Natural killer cell (primary cell): ENCODE measurements around the gene COPE. TPM values are rescaled to one million over a fixed set of nuclear protein-coding genes. Genes with fewer than 3 reads are reported as not detected.

Experiments used
- ATAC-seq, 3 donors: fragments of 150-1000 bp in 2 of 3; fragments of 200-7000 bp in 1 of 3; cut with Tn5 transposase; 1 replicate in 1 of 3; 2 replicates in 2 of 3; pipeline ENCODE4 v1.10.0; 2021; ENCODE audit warnings: mild to moderate bottlenecking in 2 of 3, moderate library complexity in 2 of 3
- DNase-seq, 2 donors: peaks; one replicate each; pipeline versions ENCODE4 v3.0.0 to v3.0.0-alpha.2; 2013 to 2021; ENCODE audit warnings: mixed read lengths in 1 of 2
- H3K27ac ChIP-seq: one replicate; pipeline ENCODE4 v1.5.1; 2013; ENCODE audit warnings: mild to moderate bottlenecking, low read length
- H3K27me3 ChIP-seq: one replicate; pipeline ENCODE4 v1.6.1; 2013; ENCODE audit warnings: low read length; ENCODE audit not compliant: control insufficient read depth, insufficient read depth
- H3K36me3 ChIP-seq: one replicate; pipeline ENCODE4 v1.6.1; 2013; ENCODE audit warnings: low read length; ENCODE audit not compliant: control insufficient read depth, insufficient read depth
- H3K4me1 ChIP-seq: one replicate; pipeline ENCODE4 v1.6.1; 2013; ENCODE audit warnings: low read length; ENCODE audit not compliant: control insufficient read depth, insufficient read depth
- H3K4me3 ChIP-seq: one replicate; pipeline ENCODE4 v1.5.1; 2013; ENCODE audit warnings: low read length
- H3K9me3 ChIP-seq: one replicate; pipeline ENCODE4 v1.6.1; 2013; ENCODE audit warnings: low read length; ENCODE audit not compliant: control insufficient read depth, insufficient read depth
- H3K27ac Mint-ChIP-seq, 2 donors: one replicate each; pipeline ENCODE4 v1.8.0; 2022; ENCODE audit warnings: mild to moderate bottlenecking in 2 of 2, mixed read lengths in 2 of 2, moderate library complexity in 1 of 2
- H3K27me3 Mint-ChIP-seq, 2 donors: one replicate each; pipeline ENCODE4 v1.8.0; 2022; ENCODE audit warnings: low read depth in 2 of 2, mixed read lengths in 2 of 2
- H3K36me3 Mint-ChIP-seq: one replicate; pipeline ENCODE4 v1.8.0; 2022; ENCODE audit warnings: mixed read lengths
- H3K4me1 Mint-ChIP-seq, 2 donors: one replicate each; pipeline ENCODE4 v1.8.0; 2022; ENCODE audit warnings: mixed read lengths in 2 of 2
- H3K4me3 Mint-ChIP-seq: one replicate; pipeline ENCODE4 v1.8.0; 2022; ENCODE audit warnings: mild to moderate bottlenecking, moderate library complexity, mixed read lengths
- H3K9me3 Mint-ChIP-seq, 2 donors: one replicate each; pipeline ENCODE4 v1.8.0; 2022; ENCODE audit warnings: mixed read lengths in 2 of 2
- CTCF ChIP-seq: fragments of 200-600 bp; IDR thresholded peaks from one replicate; pipeline ENCODE4 v1.8.0; 2022; ENCODE audit warnings: antibody characterized with exemption
- WGBS: methylation state at CpG from one replicate; pipeline ENCODE4 v1.1.7; 2013; ENCODE audit warnings: missing lambda C conversion rate; ENCODE audit not compliant: insufficient coverage; 5-methylcytosine and 5-hydroxymethylcytosine counted together
- intact Hi-C: fragments of 100-400 bp; cut with micrococcal nuclease; formaldehyde crosslinking; loops from one replicate; pipeline ENCODE4 v1.14.2; 2022
- total RNA-seq, 4 donors: library from RNA; stranded (reverse); fragments of 120-200 nt in 1 of 4; gene quantifications; one replicate each; pipeline versions ENCODE4 v1.2.3 to v1.2.4, GENCODE V29; 2013 to 2022

COPE gene
- total RNA-seq, 3 donors from 2014 or later (not counting 1 experiment from before 2014, with no cell fraction given): 204 to 228 (median 218) TPM

GRCh38 chr19:18852648-18853047, 66.5 kb downstream of the COPE start:
- Histone ChIP-seq H3K4me3 (no peak overlapping the region), H3K9me3 (no peaks in the 10 kb centered on the region), H3K27me3 (no peaks in the 10 kb centered on the region), H3K27ac (no peak overlapping the region), H3K36me3 (peaks cover 88% of the 10 kb centered on the region), H3K4me1 (peaks cover 23% of the 10 kb centered on the region)
- Mint-ChIP-seq H3K4me1 (peaks cover 19 to 22% of the 10 kb centered on the region in 2 donors), H3K27ac (peak overlapping the region in 1 of 2 donors; percentile 18), H3K4me3 (no peak overlapping the region), H3K36me3 (no peaks in the 10 kb centered on the region), H3K27me3 (no peaks in the 10 kb centered on the region), H3K9me3 (no peaks in the 10 kb centered on the region)
- DNase-seq: no peak
- 97% methylated on average over 12 of the region's 12 CpGs for WGBS
- TF ChIP-seq CTCF: no peak
- ATAC-seq: no peak
- intact Hi-C loops: no loop called here

GRCh38 chr19:18851673-18852325, 67.4 kb downstream of the COPE start:
- Mint-ChIP-seq H3K4me3 (no peak overlapping the region), H3K27me3 (no peaks in the 10 kb centered on the region), H3K27ac (no peak overlapping the region), H3K36me3 (no peaks in the 10 kb centered on the region), H3K4me1 (peaks cover 27 to 30% of the 10 kb centered on the region in 2 donors), H3K9me3 (no peaks in the 10 kb centered on the region)
- Histone ChIP-seq H3K9me3 (no peaks in the 10 kb centered on the region), H3K27me3 (no peaks in the 10 kb centered on the region), H3K4me1 (peaks cover 29% of the 10 kb centered on the region), H3K27ac (no peak overlapping the region), H3K4me3 (no peak overlapping the region), H3K36me3 (peaks cover 82% of the 10 kb centered on the region)
- no peak for ATAC-seq
- WGBS: 95% methylated on average over 31 of the region's 31 CpGs
- intact Hi-C loops: no loop called here
- no peak for DNase-seq
- TF ChIP-seq CTCF: no peak

DNA sequence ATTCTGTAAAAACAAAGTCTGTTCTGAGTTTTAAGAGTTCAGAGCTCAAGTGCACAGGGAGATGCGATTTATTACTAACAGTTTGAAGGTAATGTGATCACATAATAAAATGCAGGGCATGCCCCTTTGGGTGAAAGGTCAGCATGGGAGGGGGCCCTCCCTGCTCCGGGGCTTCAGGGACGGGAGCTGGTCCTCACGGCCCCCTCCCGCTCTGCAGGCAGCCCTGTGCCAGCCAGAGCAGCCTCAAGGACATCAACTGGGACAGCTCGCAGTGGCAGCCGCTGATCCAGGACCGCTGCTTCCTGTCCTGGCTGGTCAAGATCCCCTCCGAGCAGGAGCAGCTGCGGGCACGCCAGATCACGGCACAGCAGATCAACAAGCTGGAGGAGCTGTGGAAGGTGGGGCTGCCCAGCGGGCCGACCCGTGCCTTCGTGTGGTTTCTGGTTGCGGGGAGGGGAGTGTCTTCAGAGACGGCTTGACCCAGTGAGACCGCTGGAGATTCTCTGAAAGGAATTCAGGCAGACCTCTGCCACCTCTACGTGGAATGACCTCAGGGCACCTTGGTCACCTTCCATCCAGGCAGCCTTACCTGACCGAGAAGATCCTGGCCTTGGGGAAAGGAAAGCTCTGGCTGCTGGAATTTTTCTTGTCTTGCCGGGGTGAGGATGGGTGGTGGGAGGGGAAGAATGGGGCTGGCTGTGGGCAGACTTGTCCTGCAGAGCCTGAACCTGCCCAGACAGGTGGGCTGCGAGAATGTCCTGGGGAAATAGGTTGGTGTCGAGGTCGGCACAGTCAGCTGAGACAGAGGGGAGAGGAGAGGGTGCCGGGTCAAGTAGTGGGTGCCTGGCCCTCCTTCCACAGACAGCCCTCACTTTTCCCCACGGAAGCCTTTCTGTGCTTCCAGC, 68.5 kb downstream of the COPE start:
- H3K36me3 ChIP-seq: peaks cover 71% of the 10 kb centered on the region
- H3K9me3 ChIP-seq: no peaks in the 10 kb centered on the region
- Mint-ChIP-seq H3K4me3 (no peak overlapping the region), H3K27me3 (no peaks in the 10 kb centered on the region), H3K4me1 (peaks cover 29 to 41% of the 10 kb centered on the region in 2 donors), H3K27ac (no peak overlapping the region), H3K9me3 (no peaks in the 10 kb centered on the region), H3K36me3 (no peaks in the 10 kb centered on the region)
- H3K27ac ChIP-seq: no peak overlapping the region
- WGBS: 94% methylated on average over 25 of the region's 27 CpGs
- intact Hi-C loops: no loop called here
- H3K27me3 ChIP-seq: no peaks in the 10 kb centered on the region
- TF ChIP-seq CTCF: no peak
- DNase-seq (no peak), ATAC-seq (no peak)
- H3K4me3 ChIP-seq: no peak overlapping the region
- H3K4me1 ChIP-seq: peaks cover 32% of the 10 kb centered on the region
